Kidney epithelial cell (primary cell): ENCODE data around the gene TCF7L1. TPM values are rescaled to one million over a fixed set of nuclear protein-coding genes. Genes with fewer than 3 reads are reported as not detected.

Experiments
- DNase-seq: peaks from one replicate; pipeline ENCODE4 v3.0.0-alpha.2; 2010; ENCODE audit warnings: low read depth
- H3K27me3 ChIP-seq: 2 replicates; pipeline ENCODE4 v1.6.0; 2011; ENCODE audit warnings: low read length; ENCODE audit not compliant: control insufficient read depth, insufficient read depth
- H3K36me3 ChIP-seq: 2 replicates; pipeline ENCODE4 v1.5.1; 2011; ENCODE audit warnings: low read length; ENCODE audit not compliant: control insufficient read depth, insufficient read depth
- H3K4me3 ChIP-seq: 2 replicates; pipeline ENCODE4 v1.5.1; 2011; ENCODE audit warnings: low read depth, mild to moderate bottlenecking, control low read depth, low read length
- CTCF ChIP-seq: IDR thresholded peaks from 2 replicates; pipeline ENCODE4 v1.5.1; 2011; ENCODE audit warnings: mild to moderate bottlenecking, moderate library complexity, low read length, control low read depth, inconsistent platforms; ENCODE audit not compliant: insufficient read depth, poor library complexity, severe bottlenecking
- total RNA-seq: library from RNA; depleted of rRNA; stranded (reverse); fragments of >200 nt; gene quantifications from 2 replicates; pipeline ENCODE4 v1.2.3, GENCODE V29; 2015

The TCF7L1 gene
- total RNA-seq, 1 donor from 2014 or later = 4.3 TPM

- H3K4me3 ChIP-seq = no peak overlapping the region
- DNase-seq = no peak
- no peaks in the 10 kb centered on the region for H3K27me3 ChIP-seq
- H3K36me3 ChIP-seq = no peaks in the 10 kb centered on the region
- no peak for TF ChIP-seq CTCF
These were observed 44.0 kb downstream of the TCF7L1 start for GRCh38 chr2:85177031-85177824.

GRCh38 chr2:85178154-85178553 lies 45.0 kb downstream of the TCF7L1 start:
- no peak for TF ChIP-seq CTCF

GRCh38 chr2:85178980-85179411 lies 45.8 kb downstream of the TCF7L1 start:
- DNase-seq = no peak
- no peak overlapping the region for H3K4me3 ChIP-seq
- no peaks in the 10 kb centered on the region for H3K27me3 ChIP-seq
- no peaks in the 10 kb centered on the region for H3K36me3 ChIP-seq
- no peak for TF ChIP-seq CTCF

More at GRCh38 chr2:85178154-85178553, 45.0 kb downstream of the TCF7L1 start:
- H3K27me3 ChIP-seq = no peaks in the 10 kb centered on the region
- no peaks in the 10 kb centered on the region for H3K36me3 ChIP-seq
- no peak overlapping the region for H3K4me3 ChIP-seq
- DNase-seq = no peak

- no peak for DNase-seq
- H3K27me3 ChIP-seq = no peaks in the 10 kb centered on the region
- H3K4me3 ChIP-seq = no peak overlapping the region
- no peaks in the 10 kb centered on the region for H3K36me3 ChIP-seq
- no peak for TF ChIP-seq CTCF
These were observed 46.3 kb downstream of the TCF7L1 start for GRCh38 chr2:85179541-85179940.

- Histone ChIP-seq H3K4me3 (no peak overlapping the region), H3K36me3 (no peaks in the 10 kb centered on the region), H3K27me3 (no peaks in the 10 kb centered on the region)
- TF ChIP-seq CTCF = no peak
- no peak for DNase-seq
These were observed 47.3 kb downstream of the TCF7L1 start for GRCh38 chr2:85180322-85181133.
